OCI-LY3 (cell line): Measurements from ENCODE around the gene ERAP2.

ENCODE experiments used
- H2AFZ ChIP-seq: fragments of 200-600, 300-600 bp; shearing (Covaris generic); 2 replicates; pipeline ENCODE4 v1.6.0; 2014; ENCODE audit warnings: antibody characterized with exemption, low read depth, low read length
- H3K27ac ChIP-seq: fragments of 200-600, 300-600 bp; sonication (generic); 2 replicates; pipeline ENCODE4 v1.5.1; 2014; ENCODE audit warnings: mild to moderate bottlenecking, low read length, moderate library complexity, mixed read lengths
- H3K27me3 ChIP-seq: fragments of 200-600, 300-600 bp; sonication (generic); 2 replicates; pipeline ENCODE4 v1.6.1; 2014; ENCODE audit warnings: low read depth, low read length, mixed read lengths
- H3K36me3 ChIP-seq: fragments of 200-600, 300-600 bp; sonication (generic); replicated peaks from 2 replicates; pipeline ENCODE3; 2014; ENCODE audit warnings: low read depth, low read length, mixed read lengths
- H3K4me1 ChIP-seq: fragments of 300-600, 200-600 bp; sonication (generic); 2 replicates; pipeline ENCODE4 v1.6.1; 2014; ENCODE audit warnings: low read length, mixed read lengths
- H3K4me2 ChIP-seq: fragments of 200-600, 300-600 bp; sonication (generic); 2 replicates; pipeline ENCODE4 v1.6.1; 2014; ENCODE audit warnings: low read length, mixed read lengths
- H3K4me3 ChIP-seq: fragments of 300-600, 200-600 bp; sonication (generic); 2 replicates; pipeline ENCODE4 v1.5.1; 2014; ENCODE audit warnings: antibody characterized with exemption, mild to moderate bottlenecking, low read length, moderate library complexity
- H3K79me2 ChIP-seq: fragments of 300-600, 200-600 bp; shearing (Covaris generic); 2 replicates; pipeline ENCODE4 v1.6.1; 2014; ENCODE audit warnings: mild to moderate bottlenecking, low read length, mixed read lengths
- H3K9ac ChIP-seq: fragments of 300-600, 200-600 bp; shearing (Covaris generic); 2 replicates; pipeline ENCODE4 v1.6.0; 2014; ENCODE audit warnings: mild to moderate bottlenecking, low read length, moderate library complexity
- H3K9me3 ChIP-seq: fragments of 200-600, 300-600 bp; shearing (Covaris generic); 2 replicates; pipeline ENCODE4 v1.6.1; 2014; ENCODE audit warnings: low read length, mixed read lengths; ENCODE audit not compliant: insufficient read depth
- H4K20me1 ChIP-seq: fragments of 200-600, 300-600 bp; sonication (generic); 2 replicates; pipeline ENCODE4 v1.6.1; 2016; ENCODE audit warnings: low read length, mixed read lengths; ENCODE audit not compliant: insufficient read depth
- CTCF ChIP-seq: fragments of 200-600, 300-600 bp; sonication (generic); IDR thresholded peaks from 2 replicates; pipeline ENCODE4 v1.5.1; 2014; ENCODE audit warnings: antibody characterized with exemption, low read length, low read depth
- EZH2phosphoT487 ChIP-seq: fragments of 200-600 bp; shearing (Covaris generic); IDR thresholded peaks from 2 replicates; pipeline ENCODE4 v1.6.1; 2018; ENCODE audit warnings: antibody characterized with exemption, mixed run types, low read depth

ERAP2 gene

DNA sequence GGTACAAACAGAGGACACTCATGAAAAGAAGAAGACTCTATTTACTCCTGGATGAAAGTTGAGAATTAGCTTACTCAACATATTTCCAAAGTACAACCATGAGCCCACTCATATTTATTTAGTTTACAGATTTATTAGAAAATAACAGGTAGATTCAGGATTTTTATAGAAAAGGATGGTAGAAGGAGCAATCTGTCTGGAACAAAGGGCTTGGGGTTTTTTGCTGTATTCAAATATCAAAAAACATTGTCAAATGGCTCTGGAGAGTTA, 7.0 kb upstream of the ERAP2 start:
- Histone ChIP-seq H3K36me3 (no peaks in the 10 kb centered on the region), H3K9ac (peak overlapping the region; percentile 65; the same call in 1 of the 2 replicates), H3K27ac (peak overlapping the region; percentile 99), H3K4me1 (peaks cover 59% of the 10 kb centered on the region), H3K79me2 (peaks cover 5% of the 10 kb centered on the region; the same call in 1 of the 2 replicates), H3K9me3 (no peaks in the 10 kb centered on the region), H4K20me1 (no peaks in the 10 kb centered on the region), H3K27me3 (no peaks in the 10 kb centered on the region), H2AFZ (no peak overlapping the region), H3K4me2 (peak overlapping the region; percentile 99), H3K4me3 (peak overlapping the region; percentile 75)
- no peak for TF ChIP-seq EZH2phosphoT487
- TF ChIP-seq CTCF, result no peak

DNA sequence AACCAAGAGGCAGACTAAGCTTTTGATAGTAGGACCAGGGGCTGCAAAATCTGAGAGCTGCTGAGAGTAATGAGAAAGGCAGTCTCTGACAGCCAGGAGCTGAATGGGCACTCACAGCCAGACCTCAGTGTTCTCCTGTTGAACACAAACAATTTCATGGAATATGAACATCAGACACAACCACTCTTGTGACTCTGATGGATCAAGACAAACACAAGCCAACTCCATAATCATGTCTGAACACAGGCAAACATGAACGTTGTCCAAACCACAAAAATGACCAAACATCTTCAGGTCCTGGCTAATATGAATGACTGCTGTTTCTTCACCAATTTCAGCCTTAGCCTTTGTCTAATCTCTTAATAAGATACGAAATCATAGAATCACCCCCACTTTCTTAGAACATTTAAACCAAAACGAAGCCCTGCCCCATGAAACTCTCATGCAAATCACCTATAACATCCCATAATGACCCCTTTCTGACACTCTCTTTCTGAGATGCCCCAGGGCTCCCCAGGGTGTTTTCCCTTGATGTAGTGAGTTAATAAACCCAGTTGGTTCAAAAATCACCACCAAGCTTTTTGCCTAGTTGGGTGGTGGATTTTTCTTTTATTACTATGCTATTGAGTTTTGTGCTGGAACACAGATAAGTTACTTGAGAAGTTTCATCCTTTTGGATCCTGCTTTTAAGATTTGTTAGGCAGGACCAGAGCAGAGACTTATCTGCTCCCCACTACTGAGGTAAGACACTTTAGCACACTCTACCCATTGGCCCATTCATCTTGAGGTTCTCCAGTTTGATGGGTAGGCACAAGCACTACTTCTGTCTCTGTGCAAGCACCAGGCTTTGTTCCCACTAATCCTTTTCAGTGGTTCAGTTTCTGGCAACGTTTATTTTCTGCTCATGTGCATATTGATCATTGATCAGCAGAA, 5.9 kb upstream of the ERAP2 start:
- Histone ChIP-seq H3K79me2 (peaks cover 5% of the 10 kb centered on the region; the same call in 1 of the 2 replicates), H2AFZ (no peak overlapping the region), H3K9ac (peak overlapping the region; percentile 93), H3K4me2 (peak overlapping the region; percentile 99), H4K20me1 (no peaks in the 10 kb centered on the region), H3K27ac (peak overlapping the region; percentile 99), H3K9me3 (no peaks in the 10 kb centered on the region), H3K36me3 (no peaks in the 10 kb centered on the region), H3K4me1 (peaks cover 63% of the 10 kb centered on the region), H3K27me3 (no peaks in the 10 kb centered on the region), H3K4me3 (peak overlapping the region; percentile 75)
- TF ChIP-seq EZH2phosphoT487 (no peak), CTCF (no peak)

GRCh38 chr5:96871027-96871399, 5.3 kb upstream of the ERAP2 start:
- peak overlapping the region; percentile 99 for H3K4me2 ChIP-seq
- H4K20me1 ChIP-seq, result no peaks in the 10 kb centered on the region
- TF ChIP-seq CTCF, result no peak
- TF ChIP-seq EZH2phosphoT487, result no peak
- peak overlapping the region; percentile 93 for H3K9ac ChIP-seq
- H3K36me3 ChIP-seq, result no peaks in the 10 kb centered on the region
- peaks cover 5% of the 10 kb centered on the region; the same call in 1 of the 2 replicates for H3K79me2 ChIP-seq
- peak overlapping the region; percentile 99 for H3K27ac ChIP-seq
- H3K9me3 ChIP-seq, result no peaks in the 10 kb centered on the region
- H3K4me3 ChIP-seq, result peak overlapping the region; percentile 75
- H3K4me1 ChIP-seq, result peaks cover 69% of the 10 kb centered on the region
- H3K27me3 ChIP-seq, result no peaks in the 10 kb centered on the region
- no peak overlapping the region for H2AFZ ChIP-seq

DNA sequence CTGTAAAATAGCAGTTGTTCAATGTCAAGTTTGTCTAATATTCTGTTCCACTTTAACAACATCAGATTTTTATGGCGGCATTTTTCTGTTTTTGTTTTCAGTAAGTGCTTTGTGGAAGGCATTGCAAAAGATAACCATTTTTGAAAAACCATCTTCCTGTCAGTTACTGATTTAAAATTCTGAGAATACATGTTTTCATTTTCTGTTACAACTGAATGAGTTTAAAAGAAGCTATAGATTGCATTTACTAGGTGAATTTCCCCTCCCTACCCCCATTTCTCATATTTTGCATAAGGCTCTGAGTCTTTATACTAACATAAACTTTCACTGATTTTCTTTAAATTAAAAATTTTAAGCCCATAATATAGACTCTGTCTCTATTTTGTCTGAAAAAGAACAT, 4.6 kb upstream of the ERAP2 start:
- Histone ChIP-seq H3K27me3 (no peaks in the 10 kb centered on the region), H3K27ac (peak overlapping the region; percentile 99)
- TF ChIP-seq EZH2phosphoT487, result no peak
- TF ChIP-seq CTCF, result no peak

More for the DNA sequence above, 4.6 kb upstream of the ERAP2 start:
- Histone ChIP-seq H3K9me3 (no peaks in the 10 kb centered on the region), H3K36me3 (no peaks in the 10 kb centered on the region), H3K9ac (peak overlapping the region; percentile 93), H3K79me2 (peaks cover 7% of the 10 kb centered on the region), H3K4me3 (peak overlapping the region; percentile 75), H3K4me2 (peak overlapping the region; percentile 99), H2AFZ (no peak overlapping the region), H4K20me1 (no peaks in the 10 kb centered on the region), H3K4me1 (peaks cover 69% of the 10 kb centered on the region)
